HepG2 (cell line): ENCODE results near the gene SMARCB1. TPM values are rescaled to one million over a fixed set of nuclear protein-coding genes. Genes with fewer than 3 reads are reported as not detected.
A peak's percentile ranks its signal among the peaks of the same experiment; 100 is the strongest.

Experiments used
- ARID4A ChIP-seq: sonication (generic); formaldehyde crosslinking; IDR thresholded peaks from 2 replicates; pipeline ENCODE4 v1.5.0; 2020; ENCODE audit warnings: mild to moderate bottlenecking, missing genetic modification reagents, borderline replicate concordance
- CREBL2 ChIP-seq: sonication (generic); formaldehyde crosslinking; IDR thresholded peaks from 2 replicates; pipeline ENCODE4 v1.8.1; 2023; ENCODE audit warnings: missing genetic modification reagents, mild to moderate bottlenecking, borderline replicate concordance
- GPBP1L1 ChIP-seq: sonication (generic); formaldehyde crosslinking; IDR thresholded peaks from 2 replicates; pipeline ENCODE4 v1.5.0; 2020; ENCODE audit warnings: mild to moderate bottlenecking, missing genetic modification reagents
- MLX ChIP-seq: IDR thresholded peaks from 2 replicates; pipeline ENCODE4 v1.6.1; 2016
- RCOR2 ChIP-seq: IDR thresholded peaks from 2 replicates; pipeline ENCODE4 v1.6.1; 2016; ENCODE audit warnings: missing biosample characterization, missing genetic modification reagents
- SALL1 ChIP-seq: sonication (generic); formaldehyde crosslinking; IDR thresholded peaks from 2 replicates; pipeline ENCODE4 v1.8.0; 2022; ENCODE audit warnings: mild to moderate bottlenecking, missing genetic modification reagents
- TERF1 ChIP-seq: sonication (generic); formaldehyde crosslinking; IDR thresholded peaks from 2 replicates; pipeline ENCODE4 v1.8.0; 2022; ENCODE audit warnings: mild to moderate bottlenecking, missing genetic modification reagents, moderate library complexity
- ZNF260 ChIP-seq: sonication (generic); formaldehyde crosslinking; IDR thresholded peaks from 2 replicates; pipeline ENCODE4 v1.4.0; 2020; ENCODE audit warnings: missing genetic modification reagents, low read depth, mild to moderate bottlenecking, borderline replicate concordance
- ZNF552 ChIP-seq: sonication (generic); formaldehyde crosslinking; IDR thresholded peaks from 2 replicates; pipeline ENCODE4 v1.9.0; 2022; ENCODE audit warnings: missing genetic modification reagents, mild to moderate bottlenecking, borderline replicate concordance
- ZNF556 ChIP-seq: sonication (generic); formaldehyde crosslinking; IDR thresholded peaks from 2 replicates; pipeline ENCODE4 v1.4.0; 2020; ENCODE audit warnings: mild to moderate bottlenecking, missing genetic modification reagents, borderline replicate concordance
- ZNF569 ChIP-seq: sonication (generic); formaldehyde crosslinking; IDR thresholded peaks from 2 replicates; pipeline ENCODE4 v1.5.0; 2020; ENCODE audit warnings: mild to moderate bottlenecking, missing genetic modification reagents, moderate library complexity, borderline replicate concordance
- ZNF646 ChIP-seq: sonication (generic); formaldehyde crosslinking; IDR thresholded peaks from 2 replicates; pipeline ENCODE4 v1.9.0; 2021; ENCODE audit warnings: mild to moderate bottlenecking, missing genetic modification reagents
- ZNF879 ChIP-seq: sonication (generic); formaldehyde crosslinking; IDR thresholded peaks from 2 replicates; pipeline ENCODE4 v1.8.1; 2023; ENCODE audit warnings: missing genetic modification reagents
- polyA plus RNA-seq, 8 experiments: library from polyadenylated mRNA; depleted of rRNA in 3 of 8; stranded (reverse) in 7 of 8; unstranded in 1 of 8; fragments of >200 nt; fragmentation: Illumina TruSeq in 4 of 8; extraction: Trizol in 4 of 8; gene quantifications; 2 replicates each; pipeline versions ENCODE4 v1.2.1 to v1.2.3, GENCODE V29; 2011 to 2016; ENCODE audit warnings: low read depth in 4 of 8, missing spikeins in 1 of 8, mixed read lengths in 1 of 8; ENCODE audit not compliant: insufficient read depth in 1 of 8
- total RNA-seq, 5 experiments: library from RNA; depleted of rRNA; stranded (reverse); fragments of >200 nt; fragmentation: Illumina TruSeq; extraction: Trizol; gene quantifications; 2 replicates each; pipeline ENCODE4 v1.2.3, GENCODE V29; 2016; ENCODE audit warnings: low read depth in 1 of 5

The SMARCB1 gene
- total and polyA plus RNA-seq, 2 of the 13 experiments (the other 11 are each of a cell fraction or from before 2014, with no cell fraction given) = 74.0 to 166 TPM

GRCh38 chr22:23857606-23858483 is 71.1 kb downstream of the SMARCB1 start, which contains the start of gene SLC2A11 (continued):
- TF ChIP-seq TERF1 (CRISPR knock-in tag) = no peak
- no peak for TF ChIP-seq GPBP1L1 (CRISPR knock-in tag)
- TF ChIP-seq SALL1 (CRISPR knock-in tag) = peak; percentile 68; the same call in 1 of the 2 replicates
- TF ChIP-seq ARID4A (CRISPR knock-in tag) = peak; percentile 17; the same call in 1 of the 2 replicates
- no peak for TF ChIP-seq ZNF569 (CRISPR knock-in tag)
- 0 out of 2 replicates have a peak, but pooled peaks have one; percentile 70 for TF ChIP-seq CREBL2 (CRISPR knock-in tag)
- TF ChIP-seq ZNF646 = peak; percentile 11; the same call in 1 of the 2 replicates
- no peak for TF ChIP-seq ZNF260 (CRISPR knock-in tag)
- no peak for TF ChIP-seq ZNF879
- no peak for TF ChIP-seq MLX
- no peak for TF ChIP-seq ZNF552 (CRISPR knock-in tag)
- TF ChIP-seq RCOR2 = no peak
- no peak for TF ChIP-seq ZNF556
